ENCODE results near the gene SDK1.
"Not testable (repeated sequence)": the region's sequence is repeated elsewhere in the genome, so short reads cannot be mapped to it uniquely, and the experiment has no call there.

The SDK1 gene

DNA sequence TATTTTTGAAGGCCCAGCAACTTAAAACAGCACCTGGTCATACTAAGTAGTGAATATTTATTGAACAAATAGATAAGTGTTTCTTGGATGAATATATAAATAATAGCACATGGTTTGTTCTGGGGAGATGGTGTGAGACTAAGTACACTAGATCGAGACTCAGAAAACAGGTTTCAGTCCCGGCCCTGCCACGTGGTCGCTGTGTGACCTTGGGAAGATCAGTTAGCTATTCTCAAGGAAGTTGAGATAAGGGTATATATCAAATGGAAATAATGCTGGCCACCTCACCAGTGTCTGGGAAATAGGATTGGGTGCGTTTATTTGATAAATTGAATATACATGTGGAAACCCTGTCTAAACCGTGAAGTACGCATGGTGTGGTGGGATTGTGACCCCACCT, 354.6 kb downstream of the SDK1 start:
- DNase-seq (ENCODE audit: low spot score): no peak

DNA sequence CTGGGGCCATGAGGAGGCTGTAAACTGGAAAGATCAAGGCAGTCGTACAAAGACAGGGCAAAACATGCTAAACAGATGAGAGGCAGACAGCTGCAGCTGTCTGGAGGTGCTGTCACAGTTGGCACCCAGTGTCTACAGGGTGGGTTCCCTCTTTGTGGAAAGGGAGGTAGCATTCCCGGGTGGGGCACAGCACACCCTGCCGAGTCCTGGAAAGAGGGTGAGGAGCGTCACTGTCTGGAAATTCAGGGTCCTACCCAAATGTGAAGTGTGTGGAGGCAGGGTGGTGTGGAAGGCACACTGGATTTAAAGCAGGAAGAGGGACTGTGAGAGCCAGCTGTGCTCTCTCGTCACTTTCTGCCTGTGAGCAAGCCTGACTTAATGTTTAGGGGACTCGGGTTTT, 356.2 kb downstream of the SDK1 start:
- no peak for DNase-seq (ENCODE audit: low spot score)

DNA sequence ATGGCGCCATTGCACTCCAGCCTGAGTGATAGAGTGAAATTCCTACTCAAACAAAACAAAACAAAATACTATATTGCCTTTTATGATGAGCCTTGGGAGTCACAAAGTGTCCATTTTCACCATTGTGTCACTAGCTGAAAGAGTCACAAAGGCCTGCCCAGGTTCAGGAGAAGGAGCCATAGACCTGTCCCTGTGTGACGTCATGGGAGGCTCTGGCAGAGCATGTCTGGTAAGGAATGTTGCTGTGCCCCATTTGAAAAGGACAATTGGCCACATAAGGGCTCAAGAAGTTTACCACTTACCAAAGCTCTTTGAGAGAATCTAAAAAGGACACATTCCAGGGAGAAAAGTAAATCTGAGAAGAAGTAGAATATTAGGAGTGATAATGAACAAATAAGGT, 367.7 kb downstream of the SDK1 start:
- no peak for DNase-seq (ENCODE audit: low spot score)

GRCh38 chr7:3670898-3671297, 369.8 kb downstream of the SDK1 start:
- no peak for DNase-seq (ENCODE audit: low spot score)

DNA sequence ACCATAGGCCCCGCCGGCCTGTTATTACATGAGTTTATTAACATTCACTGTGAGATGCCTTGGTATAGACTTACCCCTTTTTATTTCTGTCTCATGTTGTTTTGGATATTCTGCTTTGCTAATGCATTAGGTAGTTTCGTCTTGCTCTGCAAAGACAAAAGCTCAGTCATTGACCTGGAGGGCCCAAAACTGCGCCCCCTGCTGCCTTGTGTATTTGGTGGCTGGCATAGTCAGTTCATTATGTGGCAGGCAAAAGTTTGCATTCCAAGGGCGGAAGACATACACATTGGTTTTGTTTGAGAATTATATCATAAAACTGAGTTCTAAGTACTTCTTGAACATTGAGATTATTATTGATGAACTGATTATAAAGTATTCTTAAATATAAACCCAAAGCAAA, 372.5 kb downstream of the SDK1 start:
- DNase-seq (ENCODE audit: low spot score): peak; percentile 30

- DNase-seq (ENCODE audit: low spot score): no peak
Observed at GRCh38 chr7:3678314-3678810, 377.3 kb downstream of the SDK1 start.

DNA sequence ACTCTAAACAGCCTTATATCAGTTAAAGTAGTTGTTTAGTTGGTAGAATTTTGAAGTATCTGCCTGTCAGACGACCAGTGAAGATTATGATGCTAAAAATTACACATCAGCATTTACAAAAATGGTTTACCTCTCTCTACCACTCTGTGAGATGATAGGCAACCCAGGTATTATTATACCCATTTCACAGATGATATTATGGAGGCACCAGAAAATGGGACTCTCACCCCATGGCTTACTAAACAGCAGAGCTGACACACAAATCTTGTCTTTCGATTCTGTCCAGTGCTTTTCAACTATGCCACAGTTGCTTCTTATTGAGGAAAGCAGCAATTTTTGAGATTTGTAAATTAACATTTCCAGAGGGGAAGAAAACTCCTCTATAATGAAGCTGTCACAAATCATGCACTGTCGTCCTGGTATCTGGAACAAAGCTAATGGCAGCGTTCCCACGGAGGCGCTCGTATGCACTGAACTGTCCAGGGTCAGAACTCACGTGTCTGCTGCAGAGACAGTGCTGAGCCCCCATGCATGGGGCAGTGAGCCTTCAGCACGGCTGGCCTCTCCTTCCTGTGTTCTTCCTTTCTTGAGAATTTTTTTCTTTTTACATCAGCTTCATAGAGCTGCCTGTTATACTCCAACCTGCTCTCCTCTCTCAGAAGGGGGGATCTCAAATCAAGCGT, 381.1 kb downstream of the SDK1 start:
- no peak for DNase-seq (ENCODE audit: low spot score)

DNA sequence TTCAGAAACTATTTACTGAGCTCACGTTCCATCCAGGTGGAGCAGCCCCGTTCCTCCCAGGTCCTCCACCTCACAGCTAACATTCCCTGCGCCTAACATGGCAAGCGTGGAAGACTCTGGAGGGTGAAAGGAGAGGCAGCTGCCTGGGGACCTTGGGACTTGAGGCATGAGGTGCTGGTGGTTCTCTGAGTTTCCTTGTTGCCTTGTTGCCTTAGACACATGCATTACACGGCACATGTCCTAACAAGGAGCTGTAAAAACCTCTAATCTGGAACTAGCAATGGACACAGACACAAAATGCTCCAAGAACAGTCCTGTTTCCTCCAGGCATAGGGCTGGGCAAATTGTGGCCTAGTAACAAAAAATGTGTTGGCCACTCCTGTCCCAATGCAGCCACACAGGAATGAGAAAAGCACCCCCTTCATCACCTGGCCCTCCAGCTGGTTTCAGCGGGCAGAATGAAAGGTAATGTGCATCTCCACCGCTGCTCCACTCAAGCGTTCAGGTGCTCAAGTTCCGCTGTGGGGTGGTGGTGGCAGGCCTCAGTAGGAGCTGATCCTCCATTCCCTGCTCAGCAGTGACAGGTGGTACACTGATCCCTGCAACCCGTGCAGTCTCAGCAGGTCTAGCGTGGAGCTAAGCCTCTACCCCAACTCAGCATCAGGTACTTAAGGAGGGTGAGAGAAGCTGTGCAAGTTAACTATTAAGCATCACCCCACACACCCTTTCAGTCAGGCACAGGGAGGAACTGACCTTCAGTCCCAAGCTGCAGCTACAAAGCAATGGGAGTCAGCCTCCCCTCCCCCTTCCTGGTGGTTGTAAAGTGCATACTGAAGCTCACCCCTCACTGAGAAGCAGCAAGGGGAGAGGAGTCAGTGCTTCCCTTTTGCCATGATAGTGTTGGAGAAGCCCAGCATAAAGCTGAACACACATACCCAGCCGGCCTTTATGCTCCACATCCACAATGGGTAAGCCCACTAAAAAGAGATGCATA, 382.8 kb downstream of the SDK1 start:
- DNase-seq (ENCODE audit: low spot score): no peak

GRCh38 chr7:3688071-3688470, 387.0 kb downstream of the SDK1 start:
- no peak for DNase-seq (ENCODE audit: low spot score)

- DNase-seq (ENCODE audit: low spot score): no peak
Observed at GRCh38 chr7:3688842-3689241, 387.8 kb downstream of the SDK1 start.

DNA sequence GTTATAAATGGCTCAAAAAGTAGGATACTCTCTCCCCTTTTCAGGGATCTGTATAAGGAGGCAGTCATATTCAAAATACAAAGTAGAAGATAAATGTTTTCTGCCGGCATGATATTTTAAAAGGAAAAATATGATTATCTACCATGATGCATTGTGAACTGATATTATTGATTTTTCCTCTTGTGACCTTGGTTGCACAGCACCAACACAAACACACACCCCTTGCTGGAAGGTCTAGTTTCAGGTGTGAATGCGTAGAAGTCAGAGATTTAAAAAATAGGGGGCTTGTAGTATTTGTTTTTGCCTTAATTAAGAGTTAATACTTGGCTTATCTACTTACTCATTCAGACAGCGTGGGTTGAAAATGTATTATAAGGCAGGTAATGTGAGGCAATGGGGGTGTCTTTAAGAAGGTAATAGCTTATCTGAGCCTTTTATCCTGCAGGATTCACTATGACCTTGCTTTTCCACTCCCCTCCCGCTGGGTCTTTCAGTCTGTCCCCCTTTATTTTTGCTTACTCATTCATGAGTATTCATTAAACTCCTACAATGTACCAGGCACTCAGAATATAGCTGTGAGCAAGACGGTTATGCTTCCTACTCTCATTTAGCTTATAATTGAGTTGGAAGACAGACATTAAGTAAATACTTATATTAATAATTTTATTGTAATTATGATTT, 390.6 kb downstream of the SDK1 start:
- no peak for DNase-seq (ENCODE audit: low spot score)

DNA sequence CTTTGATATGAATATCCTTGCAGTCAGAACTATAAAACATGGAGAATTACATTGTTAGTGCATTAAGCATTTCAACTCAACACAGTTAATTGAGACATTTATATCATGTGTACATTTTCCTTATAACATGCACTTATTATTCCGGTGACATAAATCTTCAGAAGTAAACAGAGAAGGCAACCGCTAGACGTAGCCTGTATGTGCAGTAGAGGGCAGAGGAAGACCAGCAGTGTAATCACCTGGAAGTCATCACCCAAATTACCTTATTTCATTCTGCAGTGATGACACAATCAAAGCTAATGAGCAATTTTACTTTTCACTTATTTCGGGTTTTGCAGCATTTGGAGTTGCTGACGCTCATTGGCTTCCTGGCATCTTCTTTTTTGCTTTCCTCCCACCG, 394.6 kb downstream of the SDK1 start:
- no peak for DNase-seq (ENCODE audit: low spot score)

GRCh38 chr7:3696113-3696512, 395.1 kb downstream of the SDK1 start:
- no peak for DNase-seq (ENCODE audit: low spot score)

DNA sequence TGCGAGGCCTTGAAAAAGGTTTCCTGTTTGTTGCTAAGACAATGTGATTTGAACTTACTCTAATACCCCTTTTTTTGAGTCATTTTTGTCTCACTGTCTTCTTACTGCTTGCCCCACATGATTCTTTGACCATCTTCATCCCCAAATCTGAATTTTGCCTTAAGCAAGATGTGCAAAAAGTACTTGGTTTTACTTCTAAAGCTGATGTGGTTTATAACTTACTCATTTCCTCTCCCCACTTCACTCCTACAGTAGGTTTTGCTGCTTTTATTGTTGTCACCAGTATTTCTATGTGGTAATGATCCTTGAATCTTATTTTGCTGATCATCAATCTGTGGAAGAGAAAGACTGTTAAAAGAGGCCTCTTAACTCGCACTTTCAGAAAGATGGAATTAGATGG, 396.4 kb downstream of the SDK1 start:
- no peak for DNase-seq (ENCODE audit: low spot score)

DNA sequence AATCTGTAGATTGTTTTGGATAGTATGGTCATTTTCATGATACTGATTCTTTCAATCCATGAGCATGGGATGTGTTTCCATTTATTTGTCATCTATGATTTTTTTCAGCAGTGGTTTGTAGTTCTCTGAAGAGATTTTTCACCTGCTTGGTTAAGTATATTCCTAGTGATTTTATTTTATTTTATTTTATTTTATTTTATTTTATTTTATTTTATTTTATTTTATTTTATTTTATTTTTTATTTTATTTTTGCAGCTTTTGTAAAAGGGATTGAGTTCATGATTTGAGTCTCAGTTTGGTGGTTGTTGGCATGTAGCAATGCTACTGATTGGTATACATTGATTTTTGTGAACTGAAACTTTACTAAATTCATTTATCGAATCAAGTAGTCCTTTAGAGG, 404.2 kb downstream of the SDK1 start:
- no peak for DNase-seq (ENCODE audit: low spot score)

DNA sequence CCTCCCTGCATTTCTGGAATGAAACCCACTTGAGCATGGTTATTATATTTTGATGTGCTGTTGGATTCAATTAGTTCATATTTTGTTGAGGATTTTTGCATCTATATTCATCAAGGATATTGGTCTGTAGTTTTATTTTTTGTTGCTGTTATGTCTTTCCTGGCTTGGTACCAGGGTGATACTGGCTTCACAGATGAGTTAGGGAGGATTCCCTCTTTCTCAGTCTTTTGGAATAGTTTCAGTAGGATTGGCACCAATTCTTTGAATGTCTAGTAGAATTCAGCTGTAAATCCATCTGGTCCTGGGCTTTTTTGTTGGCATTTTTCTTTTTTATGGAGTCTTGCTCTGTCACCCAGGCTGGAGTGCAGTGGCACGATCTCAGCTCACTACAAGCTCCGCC, 405.0 kb downstream of the SDK1 start:
- DNase-seq (ENCODE audit: low spot score): not testable (repeated sequence)

DNA sequence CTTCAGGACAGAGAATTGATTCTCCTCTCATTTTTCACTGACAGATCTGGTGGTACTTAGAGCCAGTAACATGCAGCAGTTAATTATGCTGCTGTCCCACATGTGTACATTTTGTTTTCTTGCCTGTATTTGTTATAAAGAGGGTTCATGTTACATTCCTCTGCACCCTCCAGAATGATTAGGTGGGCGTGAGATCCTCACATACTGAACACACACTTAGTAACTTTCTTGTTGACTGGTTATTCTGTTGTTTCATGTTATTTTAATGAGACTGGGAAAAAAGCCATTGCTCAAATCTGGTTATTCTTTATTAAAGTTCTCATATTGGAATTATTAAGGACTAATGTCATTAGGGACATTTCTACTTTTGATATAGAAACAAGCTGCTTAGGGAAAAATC, 409.1 kb downstream of the SDK1 start:
- DNase-seq (ENCODE audit: low spot score): no peak

GRCh38 chr7:3710531-3710930, 409.5 kb downstream of the SDK1 start:
- no peak for DNase-seq (ENCODE audit: low spot score)

GRCh38 chr7:3712841-3713240, 411.8 kb downstream of the SDK1 start:
- no peak for DNase-seq (ENCODE audit: low spot score)

- DNase-seq (ENCODE audit: low spot score): no peak
Observed at GRCh38 chr7:3721422-3721821, 420.4 kb downstream of the SDK1 start.

- peak; percentile 16 for DNase-seq (ENCODE audit: low spot score)
Observed at GRCh38 chr7:3722396-3722922, 421.4 kb downstream of the SDK1 start.
